ENCODE data around the gene XXYLT1.

XXYLT1 gene

GRCh38 chr3:195020185-195020584 is 250.8 kb downstream of the XXYLT1 start:
- H3K9ac ChIP-seq (ENCODE audit: low read depth, low read length), result no peak overlapping the region
- no peaks in the 10 kb centered on the region for H3K4me1 ChIP-seq (ENCODE audit: insufficient read depth, low read length)
- no peaks in the 10 kb centered on the region for H3K36me3 ChIP-seq (ENCODE audit: insufficient read depth, low read length)
- H3K9me3 ChIP-seq (ENCODE audit: control insufficient read depth, insufficient read depth, low read length), result peaks cover 8% of the 10 kb centered on the region; the same call in 1 of the 2 replicates

DNA sequence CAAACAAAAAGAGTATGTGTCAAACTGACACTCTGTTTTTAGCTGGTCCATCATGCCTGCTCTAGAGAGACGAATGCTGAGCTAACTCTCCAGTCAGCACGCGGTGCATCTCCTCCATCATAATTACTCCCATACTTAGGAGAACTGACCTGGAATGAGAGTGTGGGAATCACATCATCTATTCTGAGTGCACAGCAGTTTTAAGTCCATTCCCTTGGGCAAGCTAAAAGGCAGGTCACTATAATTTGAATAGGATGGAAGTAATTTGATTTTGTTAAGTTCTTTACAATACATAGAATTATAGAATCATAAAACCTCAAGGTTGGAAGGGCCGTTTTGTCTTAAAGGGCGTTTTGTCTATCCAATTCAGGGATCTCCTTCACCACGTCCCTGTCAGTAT is 251.6 kb downstream of the XXYLT1 start:
- no peak overlapping the region for H3K9ac ChIP-seq (ENCODE audit: low read depth, low read length)
- no peaks in the 10 kb centered on the region for H3K4me1 ChIP-seq (ENCODE audit: insufficient read depth, low read length)
- no peaks in the 10 kb centered on the region for H3K36me3 ChIP-seq (ENCODE audit: insufficient read depth, low read length)
- H3K9me3 ChIP-seq (ENCODE audit: control insufficient read depth, insufficient read depth, low read length), result peaks cover 8% of the 10 kb centered on the region; the same call in 1 of the 2 replicates
